ENCODE results near the gene KCNAB3. TPM values are rescaled to one million over a fixed set of nuclear protein-coding genes. Genes with fewer than 3 reads are reported as not detected.

KCNAB3 gene
- total RNA-seq, 1 experiment from 2014 or later = not detected

GRCh38 chr17:7951143-7951792, 21.6 kb upstream of the KCNAB3 start:
- H3K4me3 ChIP-seq (ENCODE audit: insufficient read depth, low read depth, low read length) = no peak overlapping the region
- H3K27me3 ChIP-seq (ENCODE audit: control insufficient read depth, insufficient read depth, low read length) = no peaks in the 10 kb centered on the region
- no peak for DNase-seq

DNA sequence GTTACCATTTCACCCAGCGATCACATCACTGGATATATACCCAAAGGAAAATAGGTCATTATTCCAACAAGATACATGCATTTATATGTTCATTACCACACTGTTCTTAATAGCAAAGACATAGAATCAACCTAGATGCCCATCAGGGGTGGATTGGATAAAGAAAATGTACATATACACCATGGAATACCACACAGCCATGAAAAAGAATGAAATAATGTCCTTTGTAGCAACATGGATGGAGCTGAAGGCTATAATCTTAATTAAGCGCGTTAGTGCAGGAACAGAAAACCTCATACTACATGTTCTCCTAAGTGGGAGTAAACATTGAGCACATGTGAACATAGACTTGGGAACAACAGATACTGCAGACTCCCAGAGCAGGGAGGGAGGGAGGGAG, 20.9 kb upstream of the KCNAB3 start:
- Histone ChIP-seq H3K36me3 (replicated peaks; ENCODE audit: control insufficient read depth, insufficient read depth, low read length) (peaks cover 6% of the 10 kb centered on the region), H3K27me3 (ENCODE audit: control insufficient read depth, insufficient read depth, low read length) (no peaks in the 10 kb centered on the region), H3K4me3 (ENCODE audit: insufficient read depth, low read depth, low read length) (no peak overlapping the region)
- no peak for DNase-seq

More at GRCh38 chr17:7951143-7951792, 21.6 kb upstream of the KCNAB3 start:
- H3K36me3 ChIP-seq (replicated peaks; ENCODE audit: control insufficient read depth, insufficient read depth, low read length) = peaks cover 3% of the 10 kb centered on the region; the same call in 1 of the 2 replicates

DNA sequence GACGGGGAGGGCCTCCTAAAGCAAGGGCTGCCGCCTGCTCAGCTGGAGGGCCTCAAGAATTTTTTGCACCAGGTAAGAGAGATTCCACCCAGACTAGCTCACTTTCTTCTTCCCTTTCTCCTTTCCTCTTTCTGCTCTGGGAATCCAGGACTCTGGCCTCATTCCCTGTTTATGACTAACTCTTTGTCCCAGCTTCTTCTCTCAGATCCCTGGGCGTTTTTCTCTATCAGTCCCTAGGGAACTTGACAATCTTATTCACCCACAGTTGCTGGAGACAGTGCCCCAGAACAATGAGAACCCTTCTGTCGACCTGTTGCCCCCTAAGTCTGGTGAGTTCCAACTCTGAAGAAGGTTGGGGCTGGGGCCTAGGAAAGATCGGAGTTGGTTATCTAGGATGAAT, 18.0 kb upstream of the KCNAB3 start:
- no peak for DNase-seq
- peaks cover 15% of the 10 kb centered on the region for H3K36me3 ChIP-seq (replicated peaks; ENCODE audit: control insufficient read depth, insufficient read depth, low read length)
- H3K27me3 ChIP-seq (ENCODE audit: control insufficient read depth, insufficient read depth, low read length) = no peaks in the 10 kb centered on the region
- H3K4me3 ChIP-seq (ENCODE audit: insufficient read depth, low read depth, low read length) = no peak overlapping the region

- DNase-seq = no peak
- H3K36me3 ChIP-seq (replicated peaks; ENCODE audit: control insufficient read depth, insufficient read depth, low read length) = peaks cover 15% of the 10 kb centered on the region
- no peak overlapping the region for H3K4me3 ChIP-seq (ENCODE audit: insufficient read depth, low read depth, low read length)
- no peaks in the 10 kb centered on the region for H3K27me3 ChIP-seq (ENCODE audit: control insufficient read depth, insufficient read depth, low read length)
Measured at GRCh38 chr17:7946441-7946840, 16.8 kb upstream of the KCNAB3 start.

DNA sequence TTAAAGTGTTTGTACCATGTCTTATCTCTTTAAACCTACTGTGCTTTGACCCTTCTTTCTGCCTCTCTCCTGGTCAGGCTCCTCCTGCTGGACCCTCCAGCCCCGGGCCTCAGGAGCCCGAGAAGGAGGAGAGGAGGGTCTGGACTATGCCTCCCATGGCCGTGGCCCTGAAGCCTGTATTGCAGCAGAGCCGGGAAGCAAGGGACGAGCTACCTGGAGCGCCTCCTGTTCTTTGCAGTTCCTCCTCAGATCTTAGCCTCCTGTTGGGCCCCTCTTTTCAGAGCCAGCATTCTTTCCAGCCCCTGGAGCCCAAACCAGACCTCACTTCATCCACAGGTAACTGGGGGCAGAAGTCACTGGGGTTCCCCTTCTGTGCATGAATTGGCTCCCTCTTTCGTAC, 16.0 kb upstream of the KCNAB3 start:
- no peak for DNase-seq
- Histone ChIP-seq H3K36me3 (replicated peaks; ENCODE audit: control insufficient read depth, insufficient read depth, low read length) (peaks cover 17% of the 10 kb centered on the region), H3K27me3 (ENCODE audit: control insufficient read depth, insufficient read depth, low read length) (no peaks in the 10 kb centered on the region), H3K4me3 (ENCODE audit: insufficient read depth, low read depth, low read length) (no peak overlapping the region)

DNA sequence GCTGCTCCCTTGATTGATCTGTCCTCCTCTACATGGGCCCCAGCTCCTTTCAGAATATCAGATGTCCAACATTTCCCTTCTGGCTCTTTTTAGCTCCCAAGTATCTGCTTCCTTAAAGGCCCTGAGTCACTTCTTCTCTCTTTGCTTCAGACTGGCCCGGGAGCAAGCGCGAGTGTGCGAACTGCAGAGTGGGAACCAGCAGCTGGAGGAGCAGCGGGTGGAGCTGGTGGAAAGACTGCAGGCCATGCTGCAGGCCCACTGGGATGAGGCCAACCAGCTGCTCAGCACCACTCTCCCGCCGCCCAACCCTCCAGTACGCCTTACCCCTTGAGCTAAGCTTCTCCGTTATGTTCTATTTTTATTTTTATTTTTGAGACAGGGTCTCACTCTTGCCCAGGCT, 14.7 kb upstream of the KCNAB3 start:
- no peak overlapping the region for H3K4me3 ChIP-seq (ENCODE audit: insufficient read depth, low read depth, low read length)
- H3K27me3 ChIP-seq (ENCODE audit: control insufficient read depth, insufficient read depth, low read length) = no peaks in the 10 kb centered on the region
- DNase-seq = no peak
- H3K36me3 ChIP-seq (replicated peaks; ENCODE audit: control insufficient read depth, insufficient read depth, low read length) = peaks cover 22% of the 10 kb centered on the region

- DNase-seq = no peak
- H3K27me3 ChIP-seq (ENCODE audit: control insufficient read depth, insufficient read depth, low read length) = no peaks in the 10 kb centered on the region
- no peak overlapping the region for H3K4me3 ChIP-seq (ENCODE audit: insufficient read depth, low read depth, low read length)
- peaks cover 21% of the 10 kb centered on the region for H3K36me3 ChIP-seq (replicated peaks; ENCODE audit: control insufficient read depth, insufficient read depth, low read length)
Measured at GRCh38 chr17:7943291-7943690, 13.6 kb upstream of the KCNAB3 start.

DNA sequence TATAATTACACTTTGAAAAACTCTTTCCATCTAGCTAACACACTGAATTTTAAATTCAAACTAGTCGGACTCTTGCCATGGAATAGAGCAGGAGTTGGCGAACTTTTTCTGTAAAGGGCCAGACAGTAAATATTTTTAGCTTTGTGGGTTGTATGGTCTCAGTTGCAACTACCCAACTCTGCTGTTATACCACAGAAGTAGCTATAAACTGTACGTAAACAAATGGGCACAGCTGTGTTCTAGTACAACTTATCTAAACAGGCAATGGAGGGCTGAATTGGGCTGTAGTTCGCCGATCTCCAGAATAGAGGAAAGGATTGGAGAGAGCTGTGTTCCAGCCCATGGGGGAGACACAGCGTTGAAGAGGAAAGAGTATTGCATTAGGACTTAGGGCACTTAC, 11.1 kb upstream of the KCNAB3 start:
- H3K36me3 ChIP-seq (replicated peaks; ENCODE audit: control insufficient read depth, insufficient read depth, low read length) = peaks cover 19% of the 10 kb centered on the region
- DNase-seq = no peak

GRCh38 chr17:7940034-7940433, 10.4 kb upstream of the KCNAB3 start:
- DNase-seq = no peak
- no peaks in the 10 kb centered on the region for H3K27me3 ChIP-seq (ENCODE audit: control insufficient read depth, insufficient read depth, low read length)
- H3K4me3 ChIP-seq (ENCODE audit: insufficient read depth, low read depth, low read length) = no peak overlapping the region
- H3K36me3 ChIP-seq (replicated peaks; ENCODE audit: control insufficient read depth, insufficient read depth, low read length) = peaks cover 18% of the 10 kb centered on the region

More for the DNA sequence above, 11.1 kb upstream of the KCNAB3 start:
- Histone ChIP-seq H3K27me3 (ENCODE audit: control insufficient read depth, insufficient read depth, low read length) (no peaks in the 10 kb centered on the region), H3K4me3 (ENCODE audit: insufficient read depth, low read depth, low read length) (no peak overlapping the region)

GRCh38 chr17:7935859-7936258, 6.2 kb upstream of the KCNAB3 start:
- Histone ChIP-seq H3K27me3 (ENCODE audit: control insufficient read depth, insufficient read depth, low read length) (peaks cover 26% of the 10 kb centered on the region), H3K36me3 (replicated peaks; ENCODE audit: control insufficient read depth, insufficient read depth, low read length) (peaks cover 10% of the 10 kb centered on the region), H3K4me3 (ENCODE audit: insufficient read depth, low read depth, low read length) (no peak overlapping the region)
- no peak for DNase-seq

GRCh38 chr17:7932949-7933348, 3.3 kb upstream of the KCNAB3 start:
- Histone ChIP-seq H3K36me3 (replicated peaks; ENCODE audit: control insufficient read depth, insufficient read depth, low read length) (peaks cover 3% of the 10 kb centered on the region), H3K4me3 (ENCODE audit: insufficient read depth, low read depth, low read length) (peak overlapping the region; percentile 77), H3K27me3 (ENCODE audit: control insufficient read depth, insufficient read depth, low read length) (peaks cover 52% of the 10 kb centered on the region)
- DNase-seq = peak; percentile 67

DNA sequence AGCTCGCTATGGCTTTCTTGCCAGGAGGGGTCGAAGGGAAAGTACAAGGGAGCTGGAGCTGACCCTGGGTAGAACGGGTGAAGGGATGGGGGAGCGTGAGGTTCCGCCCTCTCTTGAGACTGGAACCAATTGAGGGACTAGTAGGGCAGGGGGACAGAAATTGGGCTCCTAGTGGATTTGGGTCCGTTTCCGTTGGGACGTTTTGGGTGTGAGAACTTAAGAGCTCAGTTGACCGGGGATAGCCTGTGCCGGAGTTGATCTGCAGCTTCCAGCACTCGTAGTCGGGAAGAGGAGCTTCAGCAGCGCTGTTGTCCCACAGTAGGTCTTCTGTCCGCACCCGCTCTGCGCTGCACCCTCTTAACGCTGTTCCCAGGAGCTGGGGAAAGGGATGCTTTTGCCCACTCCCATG, 2.8 kb upstream of the KCNAB3 start:
- peak; percentile 78 for DNase-seq
- peaks cover 57% of the 10 kb centered on the region for H3K27me3 ChIP-seq (ENCODE audit: control insufficient read depth, insufficient read depth, low read length)
- peaks cover 3% of the 10 kb centered on the region for H3K36me3 ChIP-seq (replicated peaks; ENCODE audit: control insufficient read depth, insufficient read depth, low read length)
- H3K4me3 ChIP-seq (ENCODE audit: insufficient read depth, low read depth, low read length) = peak overlapping the region; percentile 77

DNA sequence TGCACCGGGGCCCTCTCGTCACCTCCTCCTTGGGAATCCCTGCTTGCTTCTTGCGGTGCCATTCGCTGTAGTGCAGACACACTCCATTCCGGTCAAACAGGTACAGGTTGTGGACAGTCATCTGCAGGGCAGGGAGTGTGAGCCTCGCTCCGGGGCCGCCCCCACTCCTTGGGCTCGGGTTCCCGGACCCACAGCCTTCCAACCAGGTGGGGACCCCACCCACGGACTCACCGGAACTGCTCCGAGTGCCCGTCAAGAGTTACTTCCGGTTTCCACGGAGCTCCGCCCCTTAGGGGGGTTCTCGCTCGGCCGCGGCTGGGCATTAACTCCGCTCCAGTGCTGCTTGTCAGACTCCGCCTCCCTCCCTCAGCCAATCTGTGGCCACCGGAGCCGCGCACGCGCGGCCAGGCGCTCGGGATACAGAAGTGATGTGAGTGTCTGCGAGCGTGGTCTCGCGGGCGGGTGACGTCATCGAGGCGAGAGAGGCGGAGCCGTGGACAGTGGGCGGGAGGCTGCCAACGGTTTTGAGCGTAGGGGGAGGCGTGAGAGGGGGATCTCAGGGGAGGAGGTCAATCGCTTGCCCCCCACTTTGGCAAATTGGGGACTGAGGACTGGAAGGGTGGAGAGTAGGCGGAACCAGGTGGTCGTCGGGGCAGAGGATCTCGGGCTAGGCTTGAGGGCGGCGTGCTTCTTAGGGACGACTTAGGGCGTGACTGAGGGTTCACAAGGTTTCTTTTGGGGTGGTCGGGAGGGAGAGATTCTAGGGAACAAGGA, 2.2 kb upstream of the KCNAB3 start, which contains the start of the genes CNTROB and TRAPPC1:
Gene CNTROB (plus strand): TSS at position 498 of the 774 bp plus-strand sequence. CDS start 874 bp downstream, outside the sequence.
Gene TRAPPC1 (minus strand): TSS at position 238 of the 774 bp plus-strand sequence. CDS start 117 bp downstream, at position 121.
- peak; percentile 98 for DNase-seq
- Histone ChIP-seq H3K36me3 (replicated peaks; ENCODE audit: control insufficient read depth, insufficient read depth, low read length) (peaks cover 1% of the 10 kb centered on the region), H3K4me3 (ENCODE audit: insufficient read depth, low read depth, low read length) (peak within 1 kb of the TSS; percentile 77), H3K27me3 (ENCODE audit: control insufficient read depth, insufficient read depth, low read length) (peaks cover 63% of the 10 kb centered on the region)

DNA sequence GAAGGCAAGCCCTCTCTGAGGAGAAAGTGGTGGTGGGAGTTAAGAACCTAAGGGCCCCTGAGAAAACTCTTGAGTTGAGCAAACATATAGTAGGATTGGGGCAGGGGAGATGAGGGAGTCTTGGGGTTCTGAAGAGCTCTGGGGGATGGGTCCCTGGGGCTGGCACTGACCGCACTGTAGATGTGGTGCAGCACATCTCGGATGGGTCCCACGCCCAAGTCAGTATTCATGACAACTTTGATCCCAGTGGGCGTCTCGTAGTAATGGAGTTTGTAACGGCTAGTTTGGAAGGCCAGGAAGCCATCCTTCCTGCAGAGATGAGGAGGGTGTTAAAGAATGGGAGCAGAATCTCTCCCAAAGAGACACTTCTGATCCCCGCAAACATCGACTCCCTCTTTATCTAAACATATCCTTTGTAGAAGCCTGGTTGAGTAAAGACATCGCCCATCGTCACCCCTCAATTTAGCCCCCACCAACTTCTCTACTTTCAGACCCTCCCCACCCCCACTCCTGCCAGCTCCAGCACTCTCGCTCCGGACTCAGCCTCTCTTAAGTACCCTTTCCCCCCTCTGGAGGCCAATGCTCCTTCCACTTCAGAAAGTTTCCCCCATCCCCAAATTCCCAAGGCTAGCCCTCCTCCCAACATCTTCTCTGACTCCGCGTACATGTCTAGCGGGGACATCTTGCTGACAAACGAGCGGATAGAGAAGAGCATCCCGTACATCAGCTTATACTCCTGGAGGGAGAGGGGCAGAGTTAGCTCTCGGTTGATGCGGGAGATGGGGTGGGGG, 1.4 kb upstream of the KCNAB3 start:
- H3K4me3 ChIP-seq (ENCODE audit: insufficient read depth, low read depth, low read length) = peak overlapping the region; percentile 77
- H3K36me3 ChIP-seq (replicated peaks; ENCODE audit: control insufficient read depth, insufficient read depth, low read length) = no peaks in the 10 kb centered on the region; the same call in 1 of the 2 replicates
- peaks cover 71% of the 10 kb centered on the region for H3K27me3 ChIP-seq (ENCODE audit: control insufficient read depth, insufficient read depth, low read length)
- no peak for DNase-seq

All from H7 (cell line).